ENCODE data around the gene LRFN2.

GRCh38 chr6:40585651-40586269 lies 1.4 kb downstream of the LRFN2 start:
- TF ChIP-seq, protein P1, sequence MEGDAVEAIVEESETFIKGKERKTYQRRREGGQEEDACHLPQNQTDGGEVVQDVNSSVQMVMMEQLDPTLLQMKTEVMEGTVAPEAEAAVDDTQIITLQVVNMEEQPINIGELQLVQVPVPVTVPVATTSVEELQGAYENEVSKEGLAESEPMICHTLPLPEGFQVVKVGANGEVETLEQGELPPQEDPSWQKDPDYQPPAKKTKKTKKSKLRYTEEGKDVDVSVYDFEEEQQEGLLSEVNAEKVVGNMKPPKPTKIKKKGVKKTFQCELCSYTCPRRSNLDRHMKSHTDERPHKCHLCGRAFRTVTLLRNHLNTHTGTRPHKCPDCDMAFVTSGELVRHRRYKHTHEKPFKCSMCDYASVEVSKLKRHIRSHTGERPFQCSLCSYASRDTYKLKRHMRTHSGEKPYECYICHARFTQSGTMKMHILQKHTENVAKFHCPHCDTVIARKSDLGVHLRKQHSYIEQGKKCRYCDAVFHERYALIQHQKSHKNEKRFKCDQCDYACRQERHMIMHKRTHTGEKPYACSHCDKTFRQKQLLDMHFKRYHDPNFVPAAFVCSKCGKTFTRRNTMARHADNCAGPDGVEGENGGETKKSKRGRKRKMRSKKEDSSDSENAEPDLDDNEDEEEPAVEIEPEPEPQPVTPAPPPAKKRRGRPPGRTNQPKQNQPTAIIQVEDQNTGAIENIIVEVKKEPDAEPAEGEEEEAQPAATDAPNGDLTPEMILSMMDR (conservative IDR thresholded peaks at IDR 0.05 in 1 of 2, IDR thresholded peaks at IDR 0.05 in 1 of 2; ENCODE audit: extremely low read depth in 1 of 2, insufficient read depth in 1 of 2, low read depth in 1 of 2, low read length in 2 of 2), result no peak
- no peak for TF ChIP-seq EZH2 (IDR thresholded peaks at IDR 0.05; ENCODE audit: borderline replicate concordance, low read length)

Measured in mammary epithelial cell (primary cell).